ENCODE results near the gene UCN2. TPM values are rescaled to one million over a fixed set of nuclear protein-coding genes. Genes with fewer than 3 reads are reported as not detected.

Gene UCN2
- total RNA-seq, 2 donors from 2014 or later = 3.0 TPM; not detected in 1

GRCh38 chr3:48597408-48597800, 33.8 kb upstream of the UCN2 start:
- Histone ChIP-seq H3K27ac (peak overlapping the region; percentile 90 to 93), H3K9me3 (no peaks in the 10 kb centered on the region), H3K4me3 (no peak overlapping the region), H3K4me1 (ENCODE audit: control insufficient read depth in 1 of 2, low read depth in 2 of 2) (peaks cover 31 to 73% of the 10 kb centered on the region in 2 donors), H3K27me3 (replicated peaks; ENCODE audit: insufficient read depth) (no peaks in the 10 kb centered on the region), H3K36me3 (peaks cover 24% of the 10 kb centered on the region)
- no peak for DNase-seq (ENCODE audit: low spot score)
- TF ChIP-seq CTCF (IDR thresholded peaks at IDR 0.05) = no peak
- ATAC-seq (ENCODE audit: insufficient number of reproducible peaks, low FRiP score, low read depth) = no peak

GRCh38 chr3:48596676-48597407, 33.3 kb upstream of the UCN2 start:
- peak overlapping the region; percentile 90 to 93 for H3K27ac ChIP-seq
- no peak for ATAC-seq (ENCODE audit: insufficient number of reproducible peaks, low FRiP score, low read depth)

GRCh38 chr3:48596157-48596556, 32.6 kb upstream of the UCN2 start:
- no peak for TF ChIP-seq CTCF (IDR thresholded peaks at IDR 0.05)
- Histone ChIP-seq H3K4me1 (ENCODE audit: control insufficient read depth in 1 of 2, low read depth in 2 of 2) (peaks cover 31 to 72% of the 10 kb centered on the region in 2 donors), H3K27ac (peak overlapping the region; percentile 30 to 93), H3K36me3 (peaks cover 13% of the 10 kb centered on the region), H3K9me3 (no peaks in the 10 kb centered on the region), H3K4me3 (no peak overlapping the region), H3K27me3 (replicated peaks; ENCODE audit: insufficient read depth) (no peaks in the 10 kb centered on the region)
- no peak for DNase-seq (ENCODE audit: low spot score)
- ATAC-seq (ENCODE audit: insufficient number of reproducible peaks, low FRiP score, low read depth) = no peak

More at GRCh38 chr3:48596676-48597407, 33.3 kb upstream of the UCN2 start:
- Histone ChIP-seq H3K27me3 (replicated peaks; ENCODE audit: insufficient read depth) (no peaks in the 10 kb centered on the region), H3K4me3 (no peak overlapping the region), H3K36me3 (peaks cover 19% of the 10 kb centered on the region), H3K4me1 (ENCODE audit: control insufficient read depth in 1 of 2, low read depth in 2 of 2) (peaks cover 31 to 73% of the 10 kb centered on the region in 2 donors), H3K9me3 (no peaks in the 10 kb centered on the region)
- DNase-seq (ENCODE audit: low spot score) = no peak
- TF ChIP-seq CTCF (IDR thresholded peaks at IDR 0.05) = no peak

- peak; percentile 58 for DNase-seq (ENCODE audit: low spot score)
- Histone ChIP-seq H3K4me3 (peak overlapping the region; percentile 73), H3K9me3 (no peaks in the 10 kb centered on the region), H3K27me3 (replicated peaks; ENCODE audit: insufficient read depth) (no peaks in the 10 kb centered on the region), H3K36me3 (peaks cover 8% of the 10 kb centered on the region), H3K4me1 (ENCODE audit: control insufficient read depth in 1 of 2, low read depth in 2 of 2) (peaks cover 31 to 66% of the 10 kb centered on the region in 2 donors), H3K27ac (peak overlapping the region; percentile 30 to 93)
- peak; percentile 0 for ATAC-seq (ENCODE audit: insufficient number of reproducible peaks, low FRiP score, low read depth)
- no peak for TF ChIP-seq CTCF (IDR thresholded peaks at IDR 0.05)
These were observed 32.0 kb upstream of the UCN2 start for GRCh38 chr3:48595526-48596121.

- no peak for TF ChIP-seq CTCF (IDR thresholded peaks at IDR 0.05)
These were observed 31.5 kb upstream of the UCN2 start, which contains the start of gene COL7A1 for GRCh38 chr3:48595075-48595525. TSS of gene COL7A1 (minus strand) at chr3:48595329. CDS start at chr3:48595159, 170 bp downstream.

More at GRCh38 chr3:48595075-48595525, 31.5 kb upstream of the UCN2 start, which contains the start of gene COL7A1:
- Histone ChIP-seq H3K27ac (peak within 1 kb of the TSS; percentile 30 to 93), H3K27me3 (replicated peaks; ENCODE audit: insufficient read depth) (no peaks in the 10 kb centered on the region), H3K36me3 (peaks cover 2% of the 10 kb centered on the region), H3K4me1 (ENCODE audit: control insufficient read depth in 1 of 2, low read depth in 2 of 2) (peaks cover 31 to 61% of the 10 kb centered on the region in 2 donors), H3K9me3 (no peaks in the 10 kb centered on the region), H3K4me3 (peak within 1 kb of the TSS; percentile 73)
- ATAC-seq (ENCODE audit: insufficient number of reproducible peaks, low FRiP score, low read depth) (peak; percentile 1), DNase-seq (ENCODE audit: low spot score) (no peak)

Measured in thoracic aorta (tissue), 2 donors.